GM23248 (cell line): ENCODE results near the gene GLT1D1. TPM values are rescaled to one million over a fixed set of nuclear protein-coding genes. Genes with fewer than 3 reads are reported as not detected.

Experiments used
- DNase-seq: peaks from one replicate; pipeline ENCODE4 v3.0.0-alpha.2; 2015
- H2AFZ ChIP-seq: fragments of 200-600 bp; sonication (generic); 2 replicates; pipeline ENCODE4 v1.6.1; 2016; ENCODE audit warnings: antibody characterized with exemption
- H3F3A ChIP-seq: fragments of 200-600 bp; sonication (generic); 2 replicates; pipeline ENCODE4 v1.6.1; 2016; ENCODE audit warnings: mild to moderate bottlenecking, antibody characterized with exemption, mixed run types; ENCODE audit not compliant: insufficient read depth
- H3K27ac ChIP-seq: fragments of 200-600 bp; sonication (generic); 2 replicates; pipeline ENCODE4 v1.5.1; 2016; ENCODE audit warnings: mild to moderate bottlenecking
- H3K27me3 ChIP-seq: fragments of 200-600 bp; sonication (generic); replicated peaks from 2 replicates; pipeline ENCODE4 v1.6.1; 2016; ENCODE audit warnings: mild to moderate bottlenecking; ENCODE audit not compliant: insufficient read depth
- H3K36me3 ChIP-seq: fragments of 200-600 bp; sonication (generic); 2 replicates; pipeline ENCODE4 v1.6.1; 2016; ENCODE audit warnings: low read depth, mild to moderate bottlenecking
- H3K4me1 ChIP-seq: fragments of 200-600 bp; sonication (generic); 2 replicates; pipeline ENCODE4 v1.6.1; 2016; ENCODE audit warnings: mild to moderate bottlenecking; ENCODE audit not compliant: insufficient read depth
- H3K4me2 ChIP-seq: fragments of 200-600 bp; sonication (generic); one replicate; pipeline ENCODE4 v1.6.1; 2016; ENCODE audit warnings: mild to moderate bottlenecking; ENCODE audit not compliant: unreplicated experiment
- H3K4me3 ChIP-seq: fragments of 200-600 bp; sonication (generic); 2 replicates; pipeline ENCODE4 v1.5.1; 2016; ENCODE audit warnings: mild to moderate bottlenecking
- H3K79me2 ChIP-seq: fragments of 200-600 bp; sonication (generic); 2 replicates; pipeline ENCODE4 v1.6.1; 2016; ENCODE audit warnings: mild to moderate bottlenecking; ENCODE audit not compliant: insufficient read depth
- H3K9ac ChIP-seq: fragments of 200-600 bp; sonication (generic); 2 replicates; pipeline ENCODE4 v1.6.1; 2016; ENCODE audit warnings: mild to moderate bottlenecking
- H3K9me2 ChIP-seq: fragments of 200-600 bp; sonication (generic); 2 replicates; pipeline ENCODE4 v1.6.1; 2016; ENCODE audit warnings: mixed run types, mild to moderate bottlenecking, moderate library complexity; ENCODE audit not compliant: insufficient read depth
- H3K9me3 ChIP-seq: fragments of 200-600 bp; sonication (generic); one replicate; pipeline ENCODE4 v1.6.1; 2017; ENCODE audit warnings: low read depth
- H4K20me1 ChIP-seq: fragments of 200-600 bp; sonication (generic); 2 replicates; pipeline ENCODE4 v1.6.0; 2016; ENCODE audit not compliant: insufficient read depth
- EZH2 ChIP-seq: fragments of 200-600 bp; sonication (generic); IDR thresholded peaks from 2 replicates; pipeline ENCODE4 v1.6.1; 2018; ENCODE audit warnings: antibody characterized with exemption, mild to moderate bottlenecking; ENCODE audit not compliant: insufficient read depth, poor library complexity, severe bottlenecking
- EZH2phosphoT487 ChIP-seq: fragments of 200-600 bp; sonication (generic); IDR thresholded peaks from 2 replicates; pipeline ENCODE4 v1.6.1; 2018; ENCODE audit warnings: antibody characterized with exemption, moderate library complexity, mild to moderate bottlenecking, low read depth; ENCODE audit not compliant: insufficient read depth
- WGBS, 2 experiments: methylation state at CpG; one replicate each; pipeline ENCODE4 v1.1.6; 2015 to 2017; ENCODE audit warnings: low lambda C conversion rate in 2 of 2, low coverage in 1 of 2; ENCODE audit errors: missing lambda C conversion rate in 2 of 2; 5-methylcytosine and 5-hydroxymethylcytosine counted together
- in situ Hi-C: fragments of 300-500 bp; cut with MboI; formaldehyde crosslinking; loops from 2 replicates; pipeline ENCODE4 v1.15.0; 2020
- polyA plus RNA-seq: library from polyadenylated mRNA; unstranded; fragments of >200 nt; fragmentation: Nextera tagmentation; extraction: Ambion mirVana; gene quantifications from 2 replicates; pipeline ENCODE4 v1.2.1, GENCODE V29; 2016
- total RNA-seq: library from RNA; depleted of rRNA; stranded (reverse); fragments of >200 nt; shearing (Covaris generic); gene quantifications from 2 replicates; pipeline ENCODE4 v1.2.3, GENCODE V29; 2014

GLT1D1 gene
- total and polyA plus RNA-seq, 2 experiments from 2014 or later, result not detected

DNA sequence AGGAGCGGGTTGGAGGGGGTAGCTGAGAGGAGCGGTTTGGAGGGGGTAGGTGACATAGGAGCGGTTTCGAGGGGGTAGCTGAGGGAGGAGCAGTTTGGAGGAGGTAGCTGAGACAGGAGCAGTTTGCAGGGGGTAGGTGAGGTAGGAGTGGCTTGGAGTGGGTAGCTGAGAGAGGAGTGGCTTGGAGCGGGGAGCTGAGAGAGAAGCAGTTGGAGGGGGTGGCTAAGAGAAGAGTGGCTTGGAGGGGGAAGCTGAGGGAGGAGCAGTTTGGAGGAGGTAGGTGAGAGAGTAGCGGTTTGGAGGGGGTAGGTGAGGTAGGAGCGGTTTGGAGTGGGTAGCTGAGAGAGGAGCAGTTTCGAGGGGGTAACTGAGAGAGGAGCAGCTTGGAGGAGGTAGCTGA, 152.1 kb downstream of the GLT1D1 start:
- 40 to 43% methylated on average over 3 to 8 of the region's 8 CpGs for WGBS, 2 experiments
- H3F3A ChIP-seq, result no peaks in the 10 kb centered on the region
- no peak overlapping the region for H3K27ac ChIP-seq
- in situ Hi-C loops, result no loop called here
- H3K27me3 ChIP-seq, result no peaks in the 10 kb centered on the region
- no peak overlapping the region for H3K4me2 ChIP-seq
- no peaks in the 10 kb centered on the region for H3K36me3 ChIP-seq
- no peak overlapping the region for H3K4me3 ChIP-seq
- no peaks in the 10 kb centered on the region for H3K9me3 ChIP-seq
- no peaks in the 10 kb centered on the region for H3K4me1 ChIP-seq
- no peaks in the 10 kb centered on the region for H3K9me2 ChIP-seq
- no peak for DNase-seq
- H3K79me2 ChIP-seq, result no peaks in the 10 kb centered on the region
- H2AFZ ChIP-seq, result no peak overlapping the region
- H3K9ac ChIP-seq, result no peak overlapping the region
- no peak for TF ChIP-seq EZH2phosphoT487
- TF ChIP-seq EZH2, result no peak
- H4K20me1 ChIP-seq, result no peaks in the 10 kb centered on the region

- H3K9me2 ChIP-seq, result no peaks in the 10 kb centered on the region
- no peak overlapping the region for H3K4me2 ChIP-seq
- H4K20me1 ChIP-seq, result no peaks in the 10 kb centered on the region
- no peaks in the 10 kb centered on the region for H3K4me1 ChIP-seq
- 31 to 41% methylated on average over 6 of the region's 6 CpGs for WGBS, 2 experiments
- H3K27me3 ChIP-seq, result no peaks in the 10 kb centered on the region
- no peaks in the 10 kb centered on the region for H3F3A ChIP-seq
- H2AFZ ChIP-seq, result no peak overlapping the region
- no peaks in the 10 kb centered on the region for H3K9me3 ChIP-seq
- no peak overlapping the region for H3K9ac ChIP-seq
- no peaks in the 10 kb centered on the region for H3K36me3 ChIP-seq
- TF ChIP-seq EZH2 (no peak), EZH2phosphoT487 (no peak)
- H3K79me2 ChIP-seq, result no peaks in the 10 kb centered on the region
- in situ Hi-C loops, result no loop called here
- H3K4me3 ChIP-seq, result no peak overlapping the region
- H3K27ac ChIP-seq, result no peak overlapping the region
- DNase-seq, result no peak
Measured at GRCh38 chr12:129005829-129006228, 152.6 kb downstream of the GLT1D1 start.

DNA sequence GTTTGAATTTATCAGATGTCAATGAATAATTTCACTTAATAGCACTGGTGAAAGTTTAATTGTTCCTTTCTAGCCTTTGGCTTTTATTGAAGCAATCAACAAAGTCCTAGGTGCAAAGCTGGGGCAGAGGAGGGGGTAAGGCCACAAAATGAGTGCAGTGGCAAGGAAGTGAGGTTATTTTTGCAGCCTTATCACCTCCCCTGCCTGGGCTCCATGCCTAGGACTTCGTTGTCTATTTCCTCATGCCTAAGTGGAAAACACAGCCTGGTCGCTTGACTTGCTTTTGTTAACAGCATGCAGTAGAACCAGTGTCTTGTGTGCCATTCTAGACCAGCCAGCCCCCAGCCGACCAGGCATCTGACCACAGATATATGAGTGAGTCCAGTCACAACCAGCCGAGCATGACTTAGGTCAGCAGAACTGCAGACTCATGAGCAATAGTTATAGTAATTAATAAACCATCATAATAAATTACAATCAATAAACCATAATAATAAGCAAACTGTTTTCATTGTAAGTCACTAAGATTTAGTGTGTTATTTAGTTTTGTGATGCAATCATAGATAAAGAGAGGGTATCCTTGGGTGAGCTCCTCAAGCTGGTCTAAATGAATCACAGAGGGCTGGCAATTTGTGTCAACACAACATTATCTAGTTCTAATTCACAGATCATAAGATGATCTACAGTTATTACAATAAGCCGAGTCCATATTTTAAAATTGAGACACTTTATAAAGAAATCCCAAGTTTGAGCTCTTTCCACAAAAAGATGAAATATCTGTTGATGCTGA, 156.8 kb downstream of the GLT1D1 start:
- H2AFZ ChIP-seq, result no peak overlapping the region
- H3K9ac ChIP-seq, result no peak overlapping the region
- H3K79me2 ChIP-seq, result no peaks in the 10 kb centered on the region
- H3K4me1 ChIP-seq, result no peaks in the 10 kb centered on the region
- no peak overlapping the region for H3K4me3 ChIP-seq
- no peak for DNase-seq
- H3F3A ChIP-seq, result no peaks in the 10 kb centered on the region
- H3K9me3 ChIP-seq, result peaks cover 5% of the 10 kb centered on the region
- no peaks in the 10 kb centered on the region for H3K9me2 ChIP-seq
- no peak for TF ChIP-seq EZH2
- TF ChIP-seq EZH2phosphoT487, result no peak
- 14 to 15% methylated on average over 5 of the region's 5 CpGs for WGBS, 2 experiments
- H4K20me1 ChIP-seq, result no peaks in the 10 kb centered on the region
- no peak overlapping the region for H3K27ac ChIP-seq
- in situ Hi-C loops, result no loop called here
- no peaks in the 10 kb centered on the region for H3K27me3 ChIP-seq
- H3K36me3 ChIP-seq, result no peaks in the 10 kb centered on the region
- no peak overlapping the region for H3K4me2 ChIP-seq

DNA sequence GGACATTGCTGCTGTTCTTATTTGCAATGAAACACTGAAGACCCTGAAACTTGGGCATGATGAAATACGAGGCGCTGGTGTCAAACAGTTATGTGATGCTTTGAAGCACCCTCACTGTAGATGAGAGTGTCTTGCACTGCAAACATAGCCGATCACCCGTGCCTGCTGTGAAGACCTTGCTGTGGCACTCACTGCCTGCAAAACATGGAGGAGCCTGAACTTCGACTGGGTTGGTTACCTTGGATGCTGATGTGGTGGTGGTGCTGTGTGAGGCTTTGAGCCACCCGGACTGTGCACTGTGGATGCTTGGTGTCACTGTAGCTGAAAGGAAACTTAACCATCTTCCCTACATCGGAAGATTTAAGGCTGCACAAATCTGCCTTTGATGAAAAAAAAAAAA, 162.9 kb downstream of the GLT1D1 start:
- H3F3A ChIP-seq, result no peaks in the 10 kb centered on the region
- H3K36me3 ChIP-seq, result no peaks in the 10 kb centered on the region
- H3K4me2 ChIP-seq, result no peak overlapping the region
- H3K27me3 ChIP-seq, result no peaks in the 10 kb centered on the region
- H3K9me3 ChIP-seq, result peaks cover 5% of the 10 kb centered on the region
- in situ Hi-C loops, result no loop called here
- TF ChIP-seq EZH2phosphoT487 (no peak), EZH2 (no peak)
- H3K27ac ChIP-seq, result no peak overlapping the region
- H3K4me3 ChIP-seq, result no peak overlapping the region
- no peak overlapping the region for H3K9ac ChIP-seq
- no peaks in the 10 kb centered on the region for H4K20me1 ChIP-seq
- no peaks in the 10 kb centered on the region for H3K79me2 ChIP-seq
- H3K9me2 ChIP-seq, result no peaks in the 10 kb centered on the region
- no peaks in the 10 kb centered on the region for H3K4me1 ChIP-seq
- no peak overlapping the region for H2AFZ ChIP-seq
- no peak for DNase-seq
- WGBS, 2 experiments, result 14 to 19% methylated on average over 7 of the region's 7 CpGs
